HG02610 (cell line): ENCODE data around the gene COL9A2.
A peak's percentile ranks its signal among the peaks of the same experiment; 100 is the strongest.

Source experiments
- ATAC-seq: cut with Tn5 transposase; IDR thresholded peaks from one replicate; pipeline ENCODE4 v1.9.1; 2021; ENCODE audit warnings: mild to moderate bottlenecking, moderate library complexity; ENCODE audit not compliant: unreplicated experiment

The COL9A2 gene

DNA sequence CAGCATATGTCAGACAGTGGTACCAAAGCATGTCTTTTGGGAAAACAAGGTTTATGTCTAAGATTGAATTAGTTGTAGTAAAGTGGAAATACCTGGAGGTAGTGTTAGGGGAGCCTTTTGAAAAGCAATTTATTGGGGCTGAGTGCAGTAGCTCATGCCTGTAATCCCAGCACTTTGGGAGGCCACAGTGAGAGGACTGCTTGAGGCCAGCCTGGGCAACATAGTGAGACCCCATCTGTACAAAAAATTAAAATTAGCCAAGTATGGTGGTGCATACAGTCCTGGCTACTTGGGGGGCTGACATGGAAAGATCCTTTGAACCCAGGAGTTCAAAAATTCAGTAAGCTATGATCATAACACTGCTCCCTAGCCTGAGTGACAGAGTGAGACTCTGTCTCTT lies 51.8 kb downstream of the COL9A2 start:
- ATAC-seq = no peak

DNA sequence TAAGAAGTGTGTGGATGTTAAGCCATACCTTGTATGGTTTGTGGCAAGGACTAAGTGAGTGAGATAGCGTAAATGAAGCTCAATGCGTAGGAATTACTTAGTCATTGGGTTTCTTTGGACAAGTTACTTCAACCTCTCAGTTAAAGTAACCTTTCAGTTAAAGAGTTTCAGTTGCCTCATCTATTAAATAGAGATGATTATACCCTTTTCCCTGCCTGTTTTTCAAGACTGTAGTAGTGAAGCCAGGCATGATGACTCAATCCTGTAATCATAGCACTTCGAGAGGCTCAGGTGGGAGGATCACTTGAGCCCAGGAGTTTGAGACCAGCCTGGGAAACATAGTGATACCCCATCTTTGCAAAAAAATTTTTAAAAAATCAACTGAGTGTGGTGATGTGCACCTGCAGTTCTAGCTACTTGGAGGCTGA lies 52.7 kb downstream of the COL9A2 start:
- no peak for ATAC-seq

DNA sequence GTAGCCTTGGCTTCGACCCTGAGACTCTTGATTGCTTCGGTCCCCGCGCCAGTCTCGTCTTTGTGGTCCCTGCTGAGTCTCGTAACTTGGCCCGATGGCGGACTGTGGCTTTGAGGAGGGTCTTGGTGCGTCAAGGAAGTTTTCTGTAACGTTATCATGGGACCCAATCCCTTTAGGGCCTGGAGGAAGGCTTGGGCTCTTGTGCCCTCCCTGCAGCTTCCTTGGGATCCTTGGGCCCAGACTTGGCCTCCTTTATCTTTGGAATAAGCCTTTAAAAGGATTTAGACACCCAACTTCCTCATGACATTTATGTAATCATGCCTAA lies 58.7 kb downstream of the COL9A2 start:
- ATAC-seq = no peak

DNA sequence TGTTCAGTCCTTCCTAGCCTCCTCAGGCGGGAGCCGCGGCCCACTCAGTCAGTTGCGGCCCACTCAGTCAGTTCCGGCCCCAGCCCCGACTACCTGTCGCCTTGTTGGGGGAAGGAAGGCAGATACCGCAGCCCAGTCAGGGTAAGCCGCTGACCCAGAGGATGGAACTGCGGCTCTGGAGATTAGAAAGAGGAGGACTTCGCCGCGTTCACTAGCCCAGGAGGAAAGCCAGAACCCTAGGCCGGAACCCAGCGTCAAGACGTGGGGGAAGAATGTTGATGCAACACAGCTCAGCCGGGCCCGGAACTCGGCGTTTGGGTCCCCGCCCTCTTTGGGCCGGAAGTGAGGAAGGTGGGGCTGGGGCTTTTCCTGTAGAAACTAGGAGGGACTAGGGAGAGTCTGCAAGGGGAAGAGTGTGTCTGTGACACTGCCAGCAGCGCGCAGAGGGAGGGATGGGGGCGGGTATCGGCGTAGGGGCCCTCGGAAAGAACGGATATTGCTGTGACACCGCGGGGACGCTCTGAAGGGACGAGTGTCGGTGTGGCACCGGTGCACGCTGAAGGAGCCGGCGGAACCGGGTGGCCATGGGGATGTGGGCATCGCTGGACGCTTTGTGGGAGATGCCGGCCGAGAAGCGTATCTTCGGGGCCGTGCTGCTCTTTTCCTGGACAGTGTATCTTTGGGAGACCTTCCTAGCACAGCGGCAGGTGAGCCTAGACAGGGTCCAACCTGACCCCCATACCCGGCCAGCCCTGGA lies 59.2 kb downstream of the COL9A2 start, which contains the start of gene ZMPSTE24:
TSS of gene ZMPSTE24 (plus strand) at position 549 of the 757 bp plus-strand sequence. CDS start at position 585, 36 bp downstream.
- ATAC-seq = peak; percentile 93

DNA sequence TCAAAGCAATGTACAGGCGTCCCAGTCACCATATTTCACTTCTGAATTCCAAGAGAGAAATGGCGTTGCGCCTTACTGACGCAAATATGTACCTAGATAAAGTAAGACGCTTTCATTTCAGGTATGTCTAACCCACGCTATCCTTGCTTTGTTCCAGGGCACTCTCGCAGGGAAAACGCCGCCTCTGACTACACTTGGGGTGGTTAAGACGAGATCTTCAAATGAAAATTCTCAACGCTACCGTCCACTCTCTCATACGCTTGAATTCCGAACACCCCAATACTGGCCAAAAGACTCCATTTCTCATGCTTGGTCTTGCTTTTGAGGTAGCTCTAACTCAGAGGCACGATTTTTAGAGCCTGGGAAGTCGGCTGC lies 59.8 kb downstream of the COL9A2 start:
- ATAC-seq = no peak

DNA sequence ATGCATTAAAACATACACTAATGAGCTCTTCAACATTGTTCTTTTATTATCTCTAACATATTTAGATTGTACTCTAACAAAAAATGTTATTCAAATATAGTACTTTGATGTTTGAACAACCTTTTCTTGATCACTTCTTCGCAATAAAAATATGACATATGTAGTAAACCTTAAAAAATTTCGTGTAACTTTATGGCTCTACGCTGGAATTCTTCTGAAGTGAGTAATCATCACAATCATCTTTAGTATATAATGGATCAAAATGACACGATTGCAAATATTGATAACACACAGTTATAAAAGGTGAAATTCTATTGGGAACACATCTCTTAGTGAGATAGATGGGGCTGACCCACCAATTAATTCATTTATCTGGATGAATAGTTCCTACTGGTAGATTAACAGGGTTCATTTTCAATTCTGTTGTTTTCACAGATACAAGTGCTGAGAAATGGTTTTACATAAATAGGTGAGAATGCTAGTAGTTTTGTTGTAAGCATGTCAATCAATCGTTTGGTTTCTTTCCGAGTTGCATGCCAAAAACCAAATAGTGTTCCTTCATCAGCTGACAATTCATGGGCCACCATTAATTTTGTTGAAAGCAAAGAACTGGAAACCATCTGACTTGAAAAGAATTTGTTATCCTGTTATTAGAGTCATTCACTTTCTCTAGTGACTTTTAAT lies 60.5 kb downstream of the COL9A2 start:
- no peak for ATAC-seq

DNA sequence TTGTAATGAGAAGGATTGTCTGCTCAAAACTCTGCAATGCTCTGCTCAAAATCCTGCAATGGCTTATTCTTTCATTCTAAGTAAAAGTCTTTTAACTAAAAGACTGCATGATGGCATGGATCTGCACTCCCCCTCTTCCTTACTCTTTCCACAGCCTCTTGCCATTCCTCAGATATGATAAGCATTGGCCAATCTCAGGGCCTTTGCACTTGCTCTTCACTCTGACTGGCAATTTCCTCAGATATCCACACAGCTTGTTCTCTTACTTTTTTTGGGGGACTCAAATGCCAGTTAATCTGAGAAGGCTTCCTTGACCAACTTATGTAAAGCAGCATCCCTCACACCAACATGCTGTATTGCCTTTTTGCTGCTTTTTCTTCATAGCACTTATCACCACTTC lies 61.9 kb downstream of the COL9A2 start:
- ATAC-seq = no peak

DNA sequence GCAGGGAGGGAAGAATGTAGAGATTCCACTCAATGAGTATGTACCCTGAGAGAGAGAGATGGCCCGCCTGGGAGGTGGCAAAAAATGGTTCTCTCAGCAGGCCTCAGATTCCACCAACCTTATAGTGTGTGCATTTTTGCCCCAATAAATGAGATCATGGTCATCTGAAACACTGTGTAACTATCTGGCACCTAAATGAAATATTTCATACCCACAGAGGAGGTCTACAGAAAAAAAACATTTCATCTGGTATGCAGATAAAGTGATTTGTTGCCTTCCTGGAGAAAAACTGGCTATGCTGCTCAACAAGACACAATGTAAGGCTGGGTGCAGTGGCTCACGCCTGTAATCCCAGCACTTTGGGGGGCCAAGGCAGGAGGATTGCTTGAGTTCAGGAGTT lies 64.5 kb downstream of the COL9A2 start:
- ATAC-seq = no peak

DNA sequence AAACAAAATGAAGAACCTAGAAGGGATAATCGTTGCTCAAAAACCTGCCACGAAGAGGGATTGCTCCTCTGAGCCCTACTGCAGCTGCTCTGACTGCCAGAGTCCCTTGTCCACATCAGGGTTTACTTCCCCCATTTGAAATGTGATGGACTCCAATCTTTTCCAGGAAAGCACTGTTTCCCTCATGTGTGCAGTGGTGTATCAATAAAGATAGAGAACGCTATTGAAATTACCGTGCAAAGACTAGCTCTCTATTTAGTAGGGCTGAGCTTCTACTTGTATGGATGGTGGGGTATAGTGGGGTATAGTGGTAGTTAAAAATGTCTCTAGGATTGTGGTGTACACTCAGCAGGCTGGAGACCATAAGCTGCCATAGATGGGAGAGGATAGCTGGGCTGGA lies 65.6 kb downstream of the COL9A2 start:
- ATAC-seq = no peak
